HG03159 (cell line): Measurements from ENCODE around the gene NCOA3.
A peak's percentile ranks its signal among the peaks of the same experiment; 100 is the strongest.
"Not testable (repeated sequence)": the region's sequence is repeated elsewhere in the genome, so short reads cannot be mapped to it uniquely, and the experiment has no call there.

Source experiments
- ATAC-seq: cut with Tn5 transposase; IDR thresholded peaks from one replicate; pipeline ENCODE4 v1.9.1; 2021; ENCODE audit warnings: mild to moderate bottlenecking, moderate library complexity; ENCODE audit not compliant: unreplicated experiment

Gene NCOA3

DNA sequence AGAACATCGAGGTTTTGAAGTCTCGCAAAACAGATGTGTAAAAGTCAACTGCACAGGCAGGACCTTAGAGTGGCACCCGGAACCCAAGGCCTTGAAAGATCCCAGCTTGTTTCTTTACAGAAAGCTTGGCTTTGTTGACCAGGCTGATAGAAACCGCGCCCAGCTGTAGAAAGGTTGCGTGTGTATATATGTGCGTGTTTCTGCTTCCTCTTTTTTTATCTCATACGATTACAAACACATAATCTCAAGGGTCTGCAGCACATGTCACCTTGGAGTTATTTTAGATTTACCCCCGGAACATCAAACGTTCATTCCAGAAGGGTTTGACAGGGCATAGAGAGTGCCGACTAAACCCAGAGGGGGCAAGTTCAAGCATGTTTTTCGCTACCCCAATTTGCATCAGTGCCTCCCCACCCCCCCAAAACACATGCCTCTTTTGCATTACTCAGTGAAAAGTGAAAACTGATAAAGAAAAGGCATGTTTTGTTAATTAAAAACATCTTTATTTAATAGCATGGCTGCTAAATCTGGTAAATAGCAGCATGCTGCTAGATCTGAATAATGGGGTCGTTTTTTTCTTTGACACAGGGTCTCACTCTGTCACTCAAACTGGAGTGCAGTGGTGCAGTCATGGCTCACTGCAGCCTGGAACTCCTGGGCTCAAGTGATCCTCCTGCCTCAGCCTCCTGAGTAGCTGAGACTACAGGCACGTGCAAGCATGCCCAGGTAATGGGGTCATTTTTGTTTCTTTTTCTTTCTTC, 33.2 kb upstream of the NCOA3 start:
- peak; percentile 62 for ATAC-seq

DNA sequence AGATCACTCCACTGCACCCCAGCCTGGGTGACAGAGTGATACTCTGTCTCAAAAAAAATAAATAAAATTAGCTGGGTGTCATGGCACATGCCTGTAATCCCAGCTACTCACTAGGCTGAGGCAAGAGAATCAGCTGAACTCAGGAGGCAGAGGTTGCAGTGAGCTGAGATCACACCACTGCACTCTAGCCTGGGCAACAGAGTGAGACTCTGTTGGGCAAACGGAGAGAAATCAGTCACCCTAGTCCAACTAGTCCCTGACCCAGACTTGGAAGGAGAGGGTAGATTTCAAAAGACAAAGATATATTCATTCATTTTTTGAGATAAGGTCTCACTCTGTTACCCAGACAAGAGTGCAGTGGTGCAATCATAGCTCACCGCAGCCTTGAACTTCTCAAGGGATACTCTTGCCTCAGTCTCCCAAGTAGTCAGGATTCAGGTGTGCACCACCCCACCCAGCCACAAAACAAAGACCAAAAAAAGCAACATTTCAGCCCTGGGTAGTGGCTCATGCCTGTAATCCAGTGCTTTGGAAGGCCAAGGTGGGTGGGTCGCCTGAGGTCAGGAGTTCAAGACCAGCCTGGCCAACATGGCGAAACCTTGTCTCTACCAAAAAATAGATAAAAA, 26.2 kb upstream of the NCOA3 start:
- ATAC-seq: no peak

DNA sequence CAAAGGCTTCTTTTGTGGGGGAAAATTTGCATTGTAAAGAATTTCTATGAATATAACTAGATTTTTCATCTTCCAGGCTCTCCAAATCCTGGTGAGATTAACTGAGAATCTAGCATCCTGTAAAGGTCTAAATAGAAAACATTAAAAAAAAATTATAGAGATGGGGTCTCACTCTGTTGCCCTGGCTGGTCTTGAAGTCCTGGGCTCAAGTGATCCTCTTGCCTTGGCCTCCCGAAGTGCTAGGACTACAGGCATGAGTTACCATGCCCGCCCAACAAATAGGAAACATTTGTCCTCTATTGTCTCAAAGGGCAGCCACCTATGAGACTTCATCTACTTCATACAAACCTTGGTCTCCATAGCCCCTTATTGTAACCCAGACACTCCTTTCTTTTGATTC, 25.2 kb upstream of the NCOA3 start:
- ATAC-seq: no peak

DNA sequence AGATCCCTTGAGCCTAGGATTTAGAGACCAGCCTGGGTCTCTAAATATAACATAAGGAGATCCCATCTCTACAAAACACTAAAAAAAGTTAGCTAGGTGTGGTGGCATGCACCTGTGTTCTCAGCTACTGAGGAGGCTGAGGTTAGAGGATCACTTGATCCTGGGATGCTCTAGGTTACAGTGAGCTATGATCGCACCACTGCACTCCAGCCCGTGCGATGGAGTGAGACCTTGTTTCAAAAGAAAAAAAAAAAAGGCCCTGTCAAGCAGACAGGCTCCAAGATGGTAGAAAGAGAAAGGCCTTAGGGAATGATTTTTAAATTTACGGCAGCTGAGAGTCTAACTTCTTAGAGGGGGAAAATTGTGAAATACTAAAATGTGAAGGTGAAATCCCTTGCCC, 22.6 kb upstream of the NCOA3 start:
- ATAC-seq: no peak

DNA sequence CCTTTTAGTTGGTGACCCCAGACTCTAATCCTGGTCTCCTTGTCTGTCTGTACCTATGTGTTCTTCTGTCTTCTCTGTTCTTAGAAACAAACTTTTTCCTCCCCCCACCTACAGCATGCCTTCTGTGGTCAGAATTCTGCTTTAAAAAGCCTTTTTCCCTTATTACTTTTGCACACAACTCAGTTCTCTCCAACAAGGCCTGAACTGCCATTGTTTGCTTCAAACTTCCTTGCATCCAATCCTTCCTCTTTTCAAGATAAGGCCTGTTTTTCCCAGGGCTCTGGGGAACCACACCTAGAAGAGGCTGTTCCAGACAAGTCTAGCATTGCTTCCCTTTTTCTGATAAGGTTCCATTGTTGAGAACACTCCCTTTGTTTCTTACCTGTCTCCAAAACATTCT, 22.2 kb upstream of the NCOA3 start:
- no peak for ATAC-seq

DNA sequence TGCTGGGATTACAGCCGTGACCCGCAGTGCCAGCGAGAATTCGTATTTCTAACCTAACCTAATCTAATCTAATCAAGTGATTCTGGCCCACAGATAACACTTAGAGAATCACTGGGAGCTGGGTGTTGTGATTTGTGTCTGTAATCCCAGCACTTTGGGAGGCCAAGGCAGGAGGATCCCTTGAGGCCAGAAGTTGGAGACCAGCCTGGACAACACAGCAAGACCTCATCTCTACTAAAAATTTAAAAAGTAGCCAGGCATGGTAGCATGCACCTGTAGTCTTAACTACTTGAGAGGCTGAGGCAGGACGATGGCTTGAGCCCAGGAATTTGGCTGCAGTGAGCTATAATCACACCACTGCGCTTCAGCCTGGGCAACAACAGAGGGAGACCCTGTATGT, 21.4 kb upstream of the NCOA3 start:
- no peak for ATAC-seq

DNA sequence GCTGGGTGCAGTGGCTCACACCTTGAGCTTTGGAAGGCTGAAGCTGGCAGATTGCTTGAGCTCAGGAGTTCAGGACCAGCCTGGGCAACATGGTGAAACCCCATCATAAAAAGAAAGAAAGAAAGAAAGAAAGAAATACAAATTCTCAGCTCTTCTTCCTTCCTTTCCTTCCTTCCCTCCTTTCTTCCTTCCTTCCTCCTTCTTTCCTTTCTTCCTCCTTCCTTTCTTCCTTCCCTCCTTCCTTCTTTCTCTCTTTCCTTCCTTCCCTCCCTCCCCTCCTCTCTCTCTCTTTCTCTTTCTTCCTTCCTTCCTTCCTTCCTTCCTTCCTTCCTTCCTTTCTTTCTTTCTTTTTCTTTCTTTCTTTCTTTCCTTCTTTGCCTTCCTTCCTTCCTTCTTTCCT, 21.0 kb upstream of the NCOA3 start:
- no peak for ATAC-seq

DNA sequence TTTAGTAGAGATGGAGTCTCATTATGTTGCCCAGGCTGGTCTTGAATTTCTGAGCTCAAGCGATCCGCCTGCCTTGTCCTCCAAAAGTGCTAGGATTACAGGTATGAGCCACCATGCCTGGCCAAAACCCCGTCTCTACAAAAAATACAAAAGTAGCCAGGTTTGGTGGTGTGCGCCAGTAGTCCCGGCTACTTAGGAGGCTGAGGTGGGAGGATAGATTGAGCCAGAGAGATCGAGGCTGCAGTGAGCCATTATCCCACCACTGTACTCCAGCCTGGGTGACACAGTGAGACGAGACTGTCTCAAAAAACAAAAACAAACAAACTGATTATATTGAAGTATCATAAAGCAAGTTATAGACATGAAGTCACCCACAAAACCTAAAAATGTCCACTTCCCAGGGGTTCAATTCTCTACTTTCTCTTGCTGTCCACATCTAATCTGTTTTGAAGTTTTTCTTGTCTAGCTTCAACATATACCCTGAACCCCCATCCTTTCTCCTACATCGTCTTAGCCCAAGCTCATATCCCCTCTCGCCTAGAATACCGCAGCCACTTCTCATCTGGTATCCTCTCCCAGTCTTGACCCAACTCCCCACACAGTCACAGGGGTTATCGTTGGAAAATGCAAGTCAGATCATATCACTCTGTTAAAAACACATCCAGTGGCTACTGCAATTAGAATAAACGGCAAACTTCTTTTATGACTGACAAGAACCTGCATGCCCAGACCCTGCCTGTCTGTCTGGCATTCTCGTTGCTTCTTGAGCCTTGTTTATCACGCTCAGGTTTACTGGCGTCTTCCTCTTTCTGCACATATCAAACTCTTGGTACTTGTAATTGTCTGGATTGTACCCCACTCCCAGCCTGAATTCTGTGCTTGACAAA, 20.1 kb upstream of the NCOA3 start:
- ATAC-seq: no peak

DNA sequence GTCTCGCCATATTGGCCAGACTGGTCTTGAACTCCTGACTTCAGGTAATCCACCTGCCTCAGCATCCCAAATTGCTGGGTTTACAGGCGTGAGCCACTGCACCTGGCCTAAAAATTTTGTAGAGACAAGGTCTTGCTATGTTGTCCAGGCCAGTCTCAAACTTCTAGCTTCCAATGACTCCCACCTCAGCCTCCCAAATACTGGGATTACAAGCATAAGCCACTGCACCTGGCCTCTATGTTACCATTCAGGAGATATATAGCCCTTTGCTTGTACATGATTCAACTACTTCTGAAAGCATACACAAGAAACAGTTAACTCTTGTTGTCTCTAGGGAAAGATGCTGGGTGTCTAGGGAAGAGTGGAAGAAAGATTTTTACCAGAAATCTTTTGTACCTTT, 19.0 kb upstream of the NCOA3 start:
- no peak for ATAC-seq

DNA sequence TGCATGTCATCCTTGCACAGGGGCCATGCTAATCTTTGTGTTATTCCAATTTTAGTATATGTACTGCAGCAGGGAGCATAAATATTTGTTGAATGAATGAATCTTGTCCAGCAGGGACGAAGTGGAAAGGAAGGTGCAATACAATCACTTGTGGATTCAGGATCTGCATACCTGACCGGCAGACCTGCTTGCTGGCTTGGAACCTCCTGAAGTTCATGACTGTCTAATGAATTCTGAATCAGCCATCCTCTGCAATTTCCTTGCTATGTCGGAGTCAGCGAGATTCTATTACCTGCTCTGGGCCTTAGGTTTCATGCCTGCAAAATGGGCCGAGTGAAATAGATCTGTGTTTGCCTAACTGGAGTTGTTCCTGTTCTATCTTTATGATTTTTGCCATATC, 17.4 kb upstream of the NCOA3 start:
- ATAC-seq: no peak

DNA sequence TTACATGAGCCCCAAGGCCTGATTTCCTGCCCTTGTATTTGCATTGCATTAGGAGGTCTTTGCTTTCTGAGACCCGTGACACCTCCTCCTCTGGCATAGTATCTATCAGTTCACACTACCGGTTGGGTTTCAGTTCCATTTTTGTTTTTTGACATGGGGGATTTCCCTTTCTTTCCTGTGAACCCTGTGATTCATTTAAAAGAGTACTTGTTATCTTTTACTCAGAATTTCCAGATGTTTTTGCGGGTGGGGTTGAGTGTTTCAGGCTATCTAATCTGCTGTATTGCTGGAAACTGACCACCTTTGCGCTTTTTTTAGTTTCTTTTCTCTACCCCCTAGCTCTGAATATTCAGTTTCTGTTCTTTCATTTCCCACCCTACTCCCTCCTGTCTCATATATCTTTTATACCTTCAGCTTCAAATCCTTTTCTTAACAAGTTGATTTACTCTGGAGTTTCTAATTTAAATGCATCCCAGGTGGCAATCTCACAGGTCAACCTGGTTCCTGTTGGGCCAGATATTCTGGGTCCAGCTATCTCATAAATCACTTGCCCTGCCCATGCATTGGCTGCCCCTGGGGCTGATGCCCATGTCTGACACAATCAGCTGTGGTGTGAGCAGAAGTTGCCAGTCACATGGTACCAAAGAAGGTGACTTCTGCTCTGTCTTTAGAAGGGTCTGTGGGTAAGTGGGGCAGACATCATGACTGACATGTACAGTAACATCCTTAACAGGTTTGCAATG, 14.3 kb upstream of the NCOA3 start:
- ATAC-seq: peak; percentile 74

DNA sequence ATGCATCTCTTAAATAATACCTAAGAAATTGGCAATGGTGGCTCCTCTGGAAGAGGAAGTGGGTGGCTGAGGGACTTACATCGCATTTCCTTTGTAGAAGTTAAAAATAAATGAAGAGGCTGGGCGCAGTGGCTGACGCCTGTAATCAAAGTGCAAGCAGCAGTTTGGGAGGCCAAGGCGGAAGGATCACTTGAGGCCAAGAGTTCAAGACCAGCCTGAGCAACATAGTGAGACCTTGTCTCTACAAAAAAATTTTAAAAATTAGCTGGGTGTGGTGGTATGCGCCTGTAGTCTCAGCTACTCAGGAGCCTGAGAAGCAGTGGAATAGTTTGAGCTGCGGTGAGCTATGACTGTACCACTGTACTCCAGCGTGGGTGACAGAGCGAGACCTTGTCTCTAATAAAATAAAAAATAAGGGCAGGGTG, 12.2 kb upstream of the NCOA3 start:
- no peak for ATAC-seq

DNA sequence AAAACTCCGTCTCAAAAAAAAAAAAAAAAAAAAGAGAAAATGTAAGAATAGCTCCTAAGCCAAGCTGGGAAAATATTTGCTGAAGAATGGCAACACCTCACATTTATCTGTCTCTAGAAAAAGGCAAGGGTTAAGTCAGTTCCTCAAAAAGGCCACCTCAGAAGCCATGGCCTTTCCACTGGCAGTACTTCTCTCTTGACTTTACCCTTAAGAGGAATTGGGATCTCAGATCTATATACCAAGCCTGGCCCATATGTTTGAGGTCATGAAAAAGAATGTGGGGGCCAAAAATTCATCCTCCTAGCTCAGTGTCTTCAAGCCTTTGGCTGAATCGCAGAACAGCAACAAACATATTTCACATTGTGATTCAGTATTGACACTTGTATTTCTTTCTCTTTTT, 10.9 kb upstream of the NCOA3 start:
- ATAC-seq: no peak

DNA sequence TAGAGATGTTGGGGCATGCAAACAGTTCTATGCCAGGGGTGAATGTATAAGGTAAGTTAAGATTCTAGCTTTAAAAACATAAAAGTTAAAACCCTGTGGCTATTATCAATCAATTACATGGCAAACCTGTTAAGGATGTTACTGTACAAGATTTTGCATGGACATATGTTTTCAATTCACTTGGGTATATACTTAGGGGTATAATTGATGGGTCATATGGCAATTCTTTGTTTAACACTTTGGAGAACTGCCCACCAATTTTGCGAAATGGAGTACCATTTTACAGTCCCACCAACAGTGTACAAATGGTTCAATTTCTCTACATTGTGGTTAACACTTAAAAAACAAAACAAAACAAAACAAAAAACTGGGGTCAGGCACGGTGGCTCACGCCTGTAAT, 9.4 kb upstream of the NCOA3 start:
- ATAC-seq: no peak

DNA sequence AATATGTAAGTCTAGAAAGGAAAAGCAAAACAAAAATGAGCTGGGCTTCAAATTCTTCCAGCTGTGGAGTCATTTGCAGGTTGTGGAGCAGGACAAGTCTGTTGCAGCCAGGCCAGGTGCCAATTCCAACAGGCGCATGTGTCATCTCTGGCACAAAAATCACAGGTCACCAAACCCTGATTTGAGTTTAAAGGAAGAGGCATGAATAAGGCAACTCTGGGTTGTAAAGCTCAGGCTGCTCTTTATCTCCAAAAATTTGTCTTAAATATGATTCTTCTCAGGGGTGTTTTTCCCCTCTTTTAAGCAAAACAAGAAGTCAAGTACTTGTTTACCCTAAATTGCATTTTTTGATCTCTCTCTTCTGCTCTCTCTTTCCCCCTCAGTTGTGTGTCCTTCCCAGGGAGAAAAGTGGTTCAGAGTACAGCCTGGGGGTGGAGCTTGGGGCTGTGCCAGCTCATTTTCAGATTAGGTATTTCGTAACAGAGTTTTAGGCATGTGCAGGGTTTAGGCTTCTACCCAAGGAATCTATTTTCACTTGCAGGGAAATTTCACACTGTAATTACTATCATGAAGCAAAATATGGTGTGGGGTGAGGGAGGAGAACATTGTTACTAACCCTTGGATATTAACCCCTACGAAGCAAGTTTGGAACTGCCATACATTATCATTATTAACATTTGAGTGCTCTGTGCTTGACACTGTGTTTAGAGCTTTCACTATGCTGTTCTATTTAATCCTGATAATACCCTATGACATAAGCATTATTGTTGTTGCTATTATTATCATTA, 8.3 kb upstream of the NCOA3 start:
- no peak for ATAC-seq

DNA sequence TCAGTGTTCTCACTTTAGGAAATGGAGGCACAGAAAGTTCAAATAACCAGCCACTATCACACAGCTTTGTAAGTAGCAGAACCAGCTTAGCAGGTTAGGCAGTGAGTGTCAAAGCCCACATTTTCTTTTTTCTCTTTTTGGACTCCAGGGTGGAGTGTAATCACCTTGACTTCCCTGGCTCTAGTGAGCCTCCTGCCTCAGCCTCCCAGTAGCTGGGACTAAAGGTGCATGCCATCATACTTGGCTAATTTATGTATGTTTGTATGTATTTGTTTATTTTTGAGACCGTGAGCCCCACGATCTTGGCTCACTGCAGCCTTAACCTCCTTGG, 7.8 kb upstream of the NCOA3 start:
- no peak for ATAC-seq

DNA sequence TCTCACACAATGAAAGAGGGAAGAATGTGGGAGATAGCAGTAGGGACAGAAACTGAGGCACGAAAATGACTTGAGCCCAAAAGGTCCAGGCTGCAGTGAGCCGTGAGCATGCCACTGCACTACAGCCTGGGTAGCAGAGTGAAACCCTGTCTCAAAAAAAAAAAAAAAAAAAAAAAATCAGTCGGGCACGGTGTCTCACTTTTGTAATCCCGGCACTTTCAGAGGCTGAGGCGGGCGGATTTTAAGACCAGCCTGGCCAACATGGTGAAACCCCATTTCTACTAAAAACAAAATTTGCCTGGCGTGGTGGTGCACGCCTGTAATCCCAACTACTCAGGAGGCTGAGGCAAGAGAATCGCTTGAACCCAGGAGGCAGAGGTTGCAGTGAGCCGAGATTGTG, 7.1 kb upstream of the NCOA3 start:
- ATAC-seq: not testable (repeated sequence)

DNA sequence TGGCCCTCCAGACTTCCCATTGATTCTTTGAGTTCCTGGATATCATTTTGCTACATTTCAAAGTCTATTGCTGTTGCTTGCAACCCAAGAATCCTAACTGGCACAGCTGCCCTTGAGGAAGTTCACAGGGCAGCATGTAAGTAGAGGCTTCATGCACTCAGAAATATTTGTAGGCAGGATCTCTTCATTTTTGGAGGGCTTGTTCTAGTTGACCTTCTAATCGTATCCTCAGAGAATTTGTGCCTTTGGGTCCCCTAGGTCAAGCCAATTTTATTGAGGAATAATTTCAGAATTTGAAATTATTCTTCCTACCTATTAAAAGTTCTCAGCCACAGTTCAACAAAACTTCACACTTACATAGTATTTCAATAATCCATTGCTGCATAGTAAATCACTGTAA, 5.6 kb upstream of the NCOA3 start:
- ATAC-seq: no peak

DNA sequence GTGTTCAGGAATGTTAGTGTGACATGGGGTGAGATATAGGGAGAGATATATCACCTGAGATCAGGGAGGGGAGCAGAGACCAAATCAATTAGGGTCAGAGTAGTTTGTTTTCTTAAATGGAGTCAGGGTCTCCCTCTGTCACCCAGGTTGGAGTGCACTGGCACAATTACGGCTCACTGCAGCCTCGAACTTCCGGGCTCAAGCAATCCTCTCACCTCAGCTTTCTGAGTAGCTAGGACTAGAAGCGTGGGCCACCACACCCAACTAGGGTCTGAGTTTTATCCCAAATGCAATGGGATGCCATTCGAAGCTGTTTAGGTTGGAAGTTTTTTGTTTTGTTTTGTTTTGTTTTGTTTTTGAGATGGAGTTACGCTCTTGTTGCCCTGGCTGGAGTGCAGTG, 3.1 kb upstream of the NCOA3 start:
- no peak for ATAC-seq

DNA sequence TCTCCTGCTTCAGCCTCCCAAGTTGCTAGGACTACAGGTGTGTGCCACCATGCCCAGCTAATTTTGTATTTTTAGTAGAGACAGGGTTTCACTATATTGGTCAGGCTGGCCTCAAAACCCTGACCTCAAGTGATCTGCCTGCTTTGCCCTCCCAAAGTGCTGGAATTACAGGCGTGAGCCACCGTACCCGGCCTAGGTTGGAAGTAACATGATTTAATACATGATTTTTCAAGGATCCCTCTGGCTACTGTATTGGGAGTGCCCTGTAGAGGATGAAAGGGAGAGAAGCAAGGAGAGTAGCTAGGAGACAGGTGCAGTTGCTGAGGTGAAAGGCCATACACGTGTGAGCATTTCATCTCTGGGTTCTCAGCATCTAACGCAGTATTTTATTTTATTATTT, 2.6 kb upstream of the NCOA3 start:
- ATAC-seq: no peak

DNA sequence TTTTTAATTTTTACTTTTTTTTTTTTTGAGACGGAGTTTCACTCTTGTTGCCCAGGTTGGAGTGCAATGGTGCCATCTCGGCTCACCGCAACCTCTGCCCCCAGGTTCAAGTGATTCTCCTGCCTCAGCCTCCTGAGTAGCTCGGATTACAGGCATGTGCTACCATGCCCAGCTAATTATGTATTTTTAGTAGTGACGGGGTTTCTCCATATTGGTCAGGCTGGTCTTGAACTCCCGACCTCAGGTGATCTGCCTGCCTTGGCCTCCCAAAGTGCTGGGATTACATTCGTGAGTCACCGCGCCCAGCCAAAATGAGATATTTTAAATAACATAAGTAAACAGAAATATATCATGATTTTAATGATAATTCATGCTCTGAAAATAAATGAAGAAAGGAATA, 1.6 kb upstream of the NCOA3 start:
- not testable (repeated sequence) for ATAC-seq
